Caco-2 (cell line): ENCODE measurements around the gene MYO15A. TPM values are rescaled to one million over a fixed set of nuclear protein-coding genes. Genes with fewer than 3 reads are reported as not detected.

Experiments
- BruUV-seq: library from RNA; stranded (reverse); fragments of 400-500 nt; replicated peaks from 2 replicates; lab custom pipeline; 2021; lab: Mats Ljungman, UMichigan
- CTCF ChIA-PET: fragments of 300-600 bp; sonication (Branson Sonifier 250); formaldehyde crosslinking; loops from one replicate; lab custom pipeline; 2022; ENCODE audit warnings: antibody characterized with exemption; lab: Charles Lee
- POLR2A ChIA-PET: fragments of 300-600 bp; sonication (Branson Sonifier 250); formaldehyde crosslinking; loops from one replicate; lab custom pipeline; 2022; ENCODE audit warnings: antibody characterized with exemption; lab: Charles Lee
- DNase-seq, 2 experiments: peaks; one replicate each; pipeline versions ENCODE4 v3.0.0 to v3.0.0-alpha.2; 2020 to 2022
- H3K27me3 ChIP-seq: replicated peaks from 2 replicates; pipeline ENCODE4 v1.6.0; 2011; ENCODE audit warnings: low read length; ENCODE audit not compliant: control insufficient read depth, insufficient read depth
- H3K36me3 ChIP-seq: 2 replicates; pipeline ENCODE4 v1.5.1; 2011; ENCODE audit warnings: low read length; ENCODE audit not compliant: control insufficient read depth, insufficient read depth
- H3K4me1 ChIP-seq: fragments of 250-450 bp; sonication (Bioruptor Pico); 2 replicates; pipeline ENCODE4 v1.5.1; 2020; ENCODE audit warnings: mild to moderate bottlenecking
- H3K4me3 ChIP-seq: 2 replicates; pipeline ENCODE4 v1.5.1; 2011; ENCODE audit warnings: low read depth, mild to moderate bottlenecking, control low read depth, low read length
- H3K9me3 ChIP-seq: fragments of 250-450 bp; sonication (Bioruptor Pico); 2 replicates; pipeline ENCODE4 v1.5.1; 2020; ENCODE audit warnings: mild to moderate bottlenecking, moderate library complexity
- H3K27ac Mint-ChIP-seq: one replicate; pipeline ENCODE4 v1.8.0; 2022; ENCODE audit warnings: mixed read lengths; ENCODE audit not compliant: unreplicated experiment
- H3K27me3 Mint-ChIP-seq: one replicate; pipeline ENCODE4 v1.8.0; 2022; ENCODE audit warnings: mixed read lengths; ENCODE audit not compliant: insufficient read depth, unreplicated experiment
- H3K36me3 Mint-ChIP-seq: one replicate; pipeline ENCODE4 v1.8.0; 2022; ENCODE audit warnings: mild to moderate bottlenecking, mixed read lengths; ENCODE audit not compliant: insufficient read depth, unreplicated experiment
- H3K4me1 Mint-ChIP-seq: one replicate; pipeline ENCODE4 v1.8.0; 2022; ENCODE audit warnings: low read depth, mixed read lengths; ENCODE audit not compliant: unreplicated experiment
- H3K4me3 Mint-ChIP-seq: one replicate; pipeline ENCODE4 v1.8.0; 2022; ENCODE audit warnings: mild to moderate bottlenecking, moderate library complexity, mixed read lengths; ENCODE audit not compliant: unreplicated experiment
- H3K9me3 Mint-ChIP-seq: one replicate; pipeline ENCODE4 v1.8.0; 2022; ENCODE audit warnings: mixed read lengths; ENCODE audit not compliant: unreplicated experiment
- intact Hi-C: fragments of 100-400 bp; cut with micrococcal nuclease; formaldehyde crosslinking; loops from one replicate; pipeline ENCODE4 v1.10.0; 2022; ENCODE audit not compliant: unreplicated experiment
- total RNA-seq: library from RNA; stranded (reverse); gene quantifications from 2 replicates; pipeline ENCODE4 v1.2.3, GENCODE V29; 2022
- TF ChIP-seq, protein P1 (sequence below), 2 experiments: fragments of 200-600 bp in 1 of 2; IDR thresholded peaks; 1 replicate in 1 of 2; 2 replicates in 1 of 2; pipeline versions ENCODE4 v1.5.1 to v1.8.0; 2011 to 2022; ENCODE audit warnings: antibody characterized with exemption in 1 of 2, control low read depth in 1 of 2, inconsistent platforms in 1 of 2, low read depth in 1 of 2, low read length in 1 of 2, mild to moderate bottlenecking in 1 of 2, moderate library complexity in 1 of 2; ENCODE audit not compliant: insufficient read depth in 1 of 2, severe bottlenecking in 1 of 2, unreplicated experiment in 1 of 2

MYO15A gene
- total RNA-seq, 1 experiment from 2014 or later, result not detected

DNA sequence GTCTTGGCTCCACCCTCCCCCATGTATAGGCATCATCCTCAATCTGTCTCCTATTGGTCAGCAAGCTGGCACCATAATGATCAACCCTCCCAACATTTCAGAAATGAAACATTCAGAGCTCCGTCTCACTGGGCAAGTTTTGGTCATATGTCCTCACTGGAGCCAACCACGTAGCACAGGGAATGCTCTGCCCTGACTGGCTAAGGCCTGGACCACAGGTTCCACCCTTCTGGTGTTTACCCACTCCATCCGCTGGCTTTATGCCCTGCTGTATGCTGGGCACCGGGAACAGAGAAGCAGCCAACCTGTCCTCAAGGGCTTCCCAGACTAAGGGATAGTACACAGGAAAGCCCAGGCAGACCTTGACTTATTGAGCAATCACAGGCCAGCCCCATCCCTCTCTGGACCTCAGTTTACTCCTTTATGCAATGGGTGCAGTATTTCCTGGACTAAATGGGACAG, 20.5 kb downstream of the MYO15A start:
- TF ChIP-seq, protein P1, sequence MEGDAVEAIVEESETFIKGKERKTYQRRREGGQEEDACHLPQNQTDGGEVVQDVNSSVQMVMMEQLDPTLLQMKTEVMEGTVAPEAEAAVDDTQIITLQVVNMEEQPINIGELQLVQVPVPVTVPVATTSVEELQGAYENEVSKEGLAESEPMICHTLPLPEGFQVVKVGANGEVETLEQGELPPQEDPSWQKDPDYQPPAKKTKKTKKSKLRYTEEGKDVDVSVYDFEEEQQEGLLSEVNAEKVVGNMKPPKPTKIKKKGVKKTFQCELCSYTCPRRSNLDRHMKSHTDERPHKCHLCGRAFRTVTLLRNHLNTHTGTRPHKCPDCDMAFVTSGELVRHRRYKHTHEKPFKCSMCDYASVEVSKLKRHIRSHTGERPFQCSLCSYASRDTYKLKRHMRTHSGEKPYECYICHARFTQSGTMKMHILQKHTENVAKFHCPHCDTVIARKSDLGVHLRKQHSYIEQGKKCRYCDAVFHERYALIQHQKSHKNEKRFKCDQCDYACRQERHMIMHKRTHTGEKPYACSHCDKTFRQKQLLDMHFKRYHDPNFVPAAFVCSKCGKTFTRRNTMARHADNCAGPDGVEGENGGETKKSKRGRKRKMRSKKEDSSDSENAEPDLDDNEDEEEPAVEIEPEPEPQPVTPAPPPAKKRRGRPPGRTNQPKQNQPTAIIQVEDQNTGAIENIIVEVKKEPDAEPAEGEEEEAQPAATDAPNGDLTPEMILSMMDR (IDR thresholded peaks at IDR 0.05; ENCODE audit: insufficient read depth in 1 of 2, low read depth in 1 of 2, low read length in 1 of 2, severe bottlenecking in 1 of 2, unreplicated experiment in 1 of 2), result no peak
- no peak overlapping the region for H3K4me3 ChIP-seq
- H3K9me3 Mint-ChIP-seq, result no peaks in the 10 kb centered on the region
- H3K36me3 ChIP-seq, result no peaks in the 10 kb centered on the region
- no TSS peak for BruUV-seq
- ChIA-PET POLR2A (no interaction called here), CTCF (no interaction called here)
- no peaks in the 10 kb centered on the region for H3K36me3 Mint-ChIP-seq
- DNase-seq, result no peak
- H3K4me3 Mint-ChIP-seq, result no peak overlapping the region
- no peaks in the 10 kb centered on the region for H3K9me3 ChIP-seq
- no peak overlapping the region for H3K27ac Mint-ChIP-seq
- no peaks in the 10 kb centered on the region for H3K4me1 ChIP-seq
- H3K4me1 Mint-ChIP-seq, result no peaks in the 10 kb centered on the region
- intact Hi-C loops, result no loop called here
- H3K27me3 ChIP-seq, result no peaks in the 10 kb centered on the region
- H3K27me3 Mint-ChIP-seq, result peaks cover 4% of the 10 kb centered on the region

DNA sequence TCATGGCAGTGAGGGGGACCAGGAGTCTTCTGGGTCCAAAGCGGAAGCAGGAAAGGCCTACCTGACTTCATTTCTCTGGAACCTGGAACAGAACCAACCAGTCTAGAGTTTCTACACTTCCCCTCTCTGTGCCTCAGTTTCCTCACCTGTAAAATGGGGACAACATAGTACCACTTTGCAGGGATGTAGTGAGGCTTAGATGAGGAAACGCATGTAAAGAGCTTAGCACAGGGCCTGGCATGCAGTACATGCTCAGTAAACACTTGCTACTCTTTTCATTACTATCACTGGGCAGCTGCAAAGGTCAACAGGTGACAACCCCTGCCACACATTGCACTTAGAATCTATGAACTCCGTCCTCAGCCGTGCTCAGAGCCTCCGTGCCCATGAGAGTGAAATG, 24.2 kb downstream of the MYO15A start:
- ChIA-PET POLR2A (no interaction called here), CTCF (no interaction called here)
- no peaks in the 10 kb centered on the region for H3K36me3 Mint-ChIP-seq

DNA sequence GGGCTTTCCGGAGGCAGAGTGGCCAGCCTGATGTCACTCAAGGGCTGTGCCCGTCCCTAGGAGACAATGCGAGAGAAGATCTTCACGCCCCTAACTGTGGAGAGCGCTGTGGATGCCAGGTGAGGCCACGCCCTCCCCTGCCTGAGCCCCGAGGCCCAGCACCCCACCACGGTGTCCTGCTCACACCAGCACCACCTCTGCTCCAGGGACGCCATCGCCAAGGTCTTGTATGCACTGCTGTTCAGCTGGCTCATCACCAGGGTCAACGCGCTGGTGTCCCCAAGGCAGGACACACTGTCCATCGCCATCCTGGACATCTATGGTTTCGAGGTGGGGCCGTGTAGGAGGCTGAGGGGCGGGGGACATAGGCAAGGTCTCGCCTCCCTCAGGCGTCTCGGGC, 27.8 kb downstream of the MYO15A start:
- Mint-ChIP-seq H3K36me3 (no peaks in the 10 kb centered on the region), H3K27ac (no peak overlapping the region), H3K4me3 (no peak overlapping the region), H3K27me3 (no peaks in the 10 kb centered on the region), H3K9me3 (no peaks in the 10 kb centered on the region), H3K4me1 (peaks cover 8% of the 10 kb centered on the region)
- TF ChIP-seq, protein P1 (IDR thresholded peaks at IDR 0.05; ENCODE audit: insufficient read depth in 1 of 2, low read depth in 1 of 2, low read length in 1 of 2, severe bottlenecking in 1 of 2, unreplicated experiment in 1 of 2), result no peak
- peaks cover 5% of the 10 kb centered on the region for H3K4me1 ChIP-seq
- DNase-seq, result no peak
- no peak overlapping the region for H3K4me3 ChIP-seq
- no TSS peak for BruUV-seq
- H3K27me3 ChIP-seq, result no peaks in the 10 kb centered on the region
- POLR2A ChIA-PET, result no interaction called here
- CTCF ChIA-PET, result no interaction called here
- H3K36me3 ChIP-seq, result no peaks in the 10 kb centered on the region
- H3K9me3 ChIP-seq, result no peaks in the 10 kb centered on the region
- intact Hi-C loops, result loop anchor here (10.0 kb wide), 1 partner anchor 62 kb away; no protein-coding TSS in a partner anchor

More for the DNA sequence above, 24.2 kb downstream of the MYO15A start:
- no peaks in the 10 kb centered on the region for H3K9me3 Mint-ChIP-seq
- no peaks in the 10 kb centered on the region for H3K27me3 ChIP-seq
- no peaks in the 10 kb centered on the region for H3K36me3 ChIP-seq
- H3K27me3 Mint-ChIP-seq, result peaks cover 2% of the 10 kb centered on the region
- H3K4me3 Mint-ChIP-seq, result no peak overlapping the region
- DNase-seq, result no peak
- H3K27ac Mint-ChIP-seq, result no peak overlapping the region
- TF ChIP-seq, protein P1 (IDR thresholded peaks at IDR 0.05; ENCODE audit: insufficient read depth in 1 of 2, low read depth in 1 of 2, low read length in 1 of 2, severe bottlenecking in 1 of 2, unreplicated experiment in 1 of 2), result no peak
- no peaks in the 10 kb centered on the region for H3K9me3 ChIP-seq
- no peaks in the 10 kb centered on the region for H3K4me1 Mint-ChIP-seq
- H3K4me1 ChIP-seq, result no peaks in the 10 kb centered on the region
- intact Hi-C loops, result loop anchor here (10.0 kb wide), 1 partner anchor 58 kb away; no protein-coding TSS in a partner anchor
- H3K4me3 ChIP-seq, result no peak overlapping the region
- no TSS peak for BruUV-seq
